GM08714 (cell line): ENCODE results near the gene PDYN.

ENCODE experiments used
- H3K4me3 ChIP-seq: fragments of 200-500 bp; sonication (Bioruptor generic); 2 replicates; pipeline ENCODE4 v1.5.1; 2014; ENCODE audit warnings: mild to moderate bottlenecking, low read length, inconsistent platforms
- ZNF274 ChIP-seq: IDR thresholded peaks from 2 replicates; pipeline ENCODE4 v1.6.1; 2012; ENCODE audit warnings: mild to moderate bottlenecking, low read depth, low read length

Gene PDYN

DNA sequence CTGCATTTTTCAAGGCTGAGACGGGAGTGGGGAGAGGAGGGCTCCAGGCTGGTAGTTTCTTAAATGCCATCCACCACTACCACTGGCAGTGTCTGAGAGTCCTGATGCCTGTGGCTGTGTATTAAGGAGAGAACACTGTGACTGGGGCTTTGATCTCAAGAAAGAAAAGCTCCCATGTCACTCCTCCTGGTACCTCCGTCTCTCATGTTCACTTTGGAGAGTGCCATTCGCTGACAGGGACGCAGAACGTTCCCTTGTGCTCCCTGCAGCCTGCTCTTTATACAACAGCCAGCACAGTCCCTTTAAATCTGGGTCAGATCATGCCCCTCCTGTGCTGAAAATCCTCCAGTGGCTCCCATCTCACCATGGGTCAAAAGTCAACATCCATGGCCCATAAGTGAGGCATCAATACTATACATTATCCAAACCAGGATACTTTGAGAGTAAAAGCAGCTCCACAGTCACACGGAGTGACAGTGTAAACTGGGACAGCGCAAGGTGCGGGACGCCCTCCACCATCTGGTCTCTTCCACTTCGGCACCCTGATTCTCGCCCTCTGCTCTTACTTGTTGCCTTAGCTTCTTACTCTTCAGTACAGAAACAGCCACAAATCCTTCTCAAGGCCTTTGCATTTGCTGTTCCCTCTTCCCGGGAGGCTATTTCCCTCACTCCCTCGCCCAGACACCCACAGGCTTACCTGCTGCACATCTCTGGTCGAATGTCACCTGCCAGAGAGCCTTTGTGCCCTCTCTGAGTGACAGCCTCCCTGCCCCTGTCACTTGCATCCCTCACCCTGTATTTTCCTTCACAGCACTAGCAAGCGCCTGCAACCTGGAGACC is 20.0 kb downstream of the PDYN start:
- H3K4me3 ChIP-seq = no peak overlapping the region

GRCh38 chr20:1971893-1972586 is 21.8 kb downstream of the PDYN start:
- TF ChIP-seq ZNF274 = no peak
- H3K4me3 ChIP-seq = no peak overlapping the region

More for the DNA sequence above, 20.0 kb downstream of the PDYN start:
- TF ChIP-seq ZNF274 = no peak

DNA sequence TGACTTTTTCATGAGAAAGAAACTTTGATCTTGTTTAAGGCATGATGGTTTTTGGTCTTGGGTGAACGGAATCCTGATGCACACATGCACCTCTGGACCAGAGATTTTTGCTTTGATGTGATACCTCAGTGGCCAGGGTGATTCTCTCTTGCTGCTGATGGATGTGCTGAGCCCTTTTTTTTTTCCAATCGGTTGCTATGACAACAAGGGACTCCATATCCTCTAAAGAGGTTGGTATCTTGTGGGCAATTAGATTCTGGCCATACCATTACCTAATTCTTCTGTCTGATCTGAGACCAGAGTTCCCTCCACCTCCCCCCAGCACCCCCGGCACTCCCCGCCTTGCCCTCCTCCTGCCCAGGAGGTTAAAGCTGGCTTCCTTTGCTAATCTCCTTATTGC is 24.9 kb downstream of the PDYN start:
- no peak overlapping the region for H3K4me3 ChIP-seq
- no peak for TF ChIP-seq ZNF274

- no peak for TF ChIP-seq ZNF274
- no peak overlapping the region for H3K4me3 ChIP-seq
These were observed 28.1 kb downstream of the PDYN start for GRCh38 chr20:1965520-1966351.

DNA sequence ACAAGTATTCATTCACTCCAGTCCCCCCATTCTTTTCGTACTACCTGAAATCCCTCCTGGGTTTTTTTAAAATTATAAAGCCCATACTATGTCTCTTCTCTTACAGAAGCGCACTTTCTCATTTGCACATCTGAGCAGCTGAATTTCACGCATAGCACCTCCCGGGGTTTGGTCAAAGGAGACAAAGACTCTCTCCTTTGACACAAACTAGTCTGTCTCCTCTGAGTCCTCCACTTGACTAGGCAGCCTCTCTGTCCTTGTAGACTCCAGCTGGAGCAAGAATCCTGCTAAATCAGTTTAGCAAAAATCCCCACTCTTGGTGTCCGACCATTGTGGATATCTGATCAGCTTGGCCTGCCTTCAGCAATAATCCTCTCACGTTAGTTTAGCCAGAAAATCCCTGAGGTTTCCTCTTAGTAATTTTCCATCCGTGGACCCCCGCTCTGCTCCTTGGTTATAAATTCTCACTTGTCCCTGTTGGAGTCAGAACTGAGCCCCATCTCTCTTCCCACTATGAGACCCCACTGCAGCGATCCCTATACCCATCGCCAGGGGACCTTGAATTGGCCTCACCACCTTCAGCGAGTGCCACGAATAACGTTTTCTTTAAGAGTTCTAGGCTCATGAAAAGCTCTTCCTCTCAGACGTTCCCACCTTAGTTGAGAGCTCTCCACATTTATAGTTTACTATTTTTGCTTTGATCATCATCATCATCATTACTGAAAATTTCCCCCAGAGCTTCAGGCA is 29.0 kb downstream of the PDYN start:
- H3K4me3 ChIP-seq = no peak overlapping the region
- no peak for TF ChIP-seq ZNF274

DNA sequence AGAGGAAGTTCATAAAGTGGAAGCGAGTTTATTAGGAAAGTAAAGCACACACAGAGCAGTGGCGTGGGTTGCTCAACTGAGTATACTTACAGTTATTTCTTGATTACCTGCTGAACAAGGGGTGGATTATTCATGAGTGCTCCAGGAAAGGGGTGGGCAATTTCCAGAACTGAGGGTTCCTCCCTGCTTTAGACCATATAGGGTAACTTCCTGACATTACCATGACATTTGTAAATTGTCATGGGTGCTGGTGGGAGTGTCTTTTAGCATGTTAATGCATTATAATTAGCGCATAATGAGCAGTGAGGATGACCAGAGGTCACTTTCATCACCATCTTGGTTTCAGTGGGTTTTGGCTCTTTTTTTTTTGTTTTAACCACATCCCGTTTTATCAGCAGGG is 29.8 kb downstream of the PDYN start:
- TF ChIP-seq ZNF274 = no peak
- no peak overlapping the region for H3K4me3 ChIP-seq

- TF ChIP-seq ZNF274 = no peak
- H3K4me3 ChIP-seq = no peak overlapping the region
These were observed 32.5 kb downstream of the PDYN start for GRCh38 chr20:1961374-1961773.

- no peak overlapping the region for H3K4me3 ChIP-seq
- no peak for TF ChIP-seq ZNF274
These were observed 34.7 kb downstream of the PDYN start for GRCh38 chr20:1959156-1959555.

- no peak overlapping the region for H3K4me3 ChIP-seq
- TF ChIP-seq ZNF274 = no peak
These were observed 35.4 kb downstream of the PDYN start for GRCh38 chr20:1958426-1958825.

DNA sequence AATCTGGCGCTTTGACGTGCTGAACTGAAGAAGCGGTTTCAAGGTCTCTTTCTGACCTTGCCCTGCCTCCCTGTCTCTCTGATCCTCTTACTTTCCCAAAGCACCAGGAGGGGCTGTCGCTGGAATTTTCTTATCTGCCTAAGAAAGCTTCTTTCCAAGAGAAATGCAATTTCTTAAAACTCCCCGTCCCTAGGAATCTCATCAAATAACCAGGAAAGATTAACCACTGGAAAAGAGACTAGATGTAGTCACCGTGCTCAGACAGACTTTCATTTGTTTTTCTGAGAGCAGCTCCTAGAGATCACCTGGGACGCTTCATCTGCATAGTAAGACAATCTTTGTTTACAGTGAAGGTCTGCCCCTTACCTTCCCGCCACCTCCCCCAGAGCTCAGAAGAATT is 38.6 kb downstream of the PDYN start:
- no peak for TF ChIP-seq ZNF274
- H3K4me3 ChIP-seq = no peak overlapping the region

DNA sequence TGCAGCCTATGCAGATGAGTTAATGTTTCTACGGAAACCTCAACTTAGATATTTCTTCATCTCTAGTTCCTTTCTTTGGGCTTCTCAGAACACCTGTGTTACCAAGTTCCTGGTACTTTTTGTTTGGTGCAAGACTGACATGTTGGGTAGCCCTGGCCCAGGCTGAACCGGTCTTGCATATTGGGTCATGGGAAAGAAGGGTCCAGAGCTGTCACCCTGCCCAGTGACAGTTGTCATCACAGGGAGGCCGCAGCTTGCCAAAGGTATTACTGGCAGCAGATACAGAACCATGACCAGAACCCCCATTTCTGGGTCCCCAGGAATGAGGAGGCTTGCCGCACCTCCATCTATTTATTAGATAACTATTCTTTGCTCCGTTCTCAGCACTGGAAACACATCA is 40.2 kb downstream of the PDYN start:
- H3K4me3 ChIP-seq = no peak overlapping the region
- TF ChIP-seq ZNF274 = no peak

DNA sequence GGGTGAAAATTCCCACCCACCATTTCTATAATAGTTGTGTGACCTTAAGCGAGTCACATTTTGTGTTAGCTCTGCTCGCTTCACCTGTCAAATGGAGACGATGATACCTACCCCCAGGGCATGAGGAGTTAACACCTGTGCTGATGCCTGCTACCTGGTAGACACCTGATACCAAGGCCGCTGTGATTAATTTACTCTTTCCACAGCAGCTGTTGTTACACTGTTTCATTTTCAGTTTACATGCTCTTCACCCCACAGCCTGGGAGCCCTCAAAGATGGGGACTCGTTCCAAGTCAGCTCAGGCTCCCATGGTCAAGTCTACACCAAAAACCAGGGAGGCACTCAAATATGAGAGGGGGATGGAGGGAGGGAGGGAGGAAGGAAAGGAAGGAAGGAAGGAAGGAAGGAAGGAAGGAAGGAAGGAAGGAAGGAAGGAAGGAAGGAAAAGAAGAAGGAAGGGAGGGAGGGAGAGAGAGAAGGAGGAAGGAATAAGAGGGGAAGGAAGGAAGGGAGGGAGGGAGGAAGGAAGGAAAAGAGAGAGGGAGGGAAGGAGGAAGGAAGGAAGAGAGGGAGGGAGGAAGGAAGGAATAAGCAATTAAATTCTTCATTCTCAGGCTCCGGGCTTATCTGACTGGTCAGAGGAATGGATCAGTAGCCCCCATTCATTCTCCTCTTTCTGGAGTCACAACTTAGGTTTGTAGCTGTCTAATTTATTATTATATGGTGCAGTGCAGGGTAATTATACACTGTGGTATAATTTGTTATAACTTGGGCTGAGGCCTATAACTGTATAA is 40.9 kb downstream of the PDYN start:
- H3K4me3 ChIP-seq = no peak overlapping the region

GRCh38 chr20:1951436-1952115 is 42.3 kb downstream of the PDYN start:
- no peak overlapping the region for H3K4me3 ChIP-seq

More for the DNA sequence above, 40.9 kb downstream of the PDYN start:
- no peak for TF ChIP-seq ZNF274

More at GRCh38 chr20:1951436-1952115, 42.3 kb downstream of the PDYN start:
- no peak for TF ChIP-seq ZNF274
